Activated naive CD4-positive, alpha-beta T cell treated with anti-CD3 and anti-CD28 coated beads, Interleukin-2, amount 50 U/mL, for 24 hours (primary cell): ENCODE measurements around the gene ZCCHC24.

Source experiments
- H3K27ac Mint-ChIP-seq: one replicate; pipeline ENCODE4 v1.8.0; 2021; ENCODE audit warnings: mild to moderate bottlenecking, mixed read lengths
- H3K27me3 Mint-ChIP-seq: one replicate; pipeline ENCODE4 v1.8.0; 2021; ENCODE audit warnings: mixed read lengths
- H3K36me3 Mint-ChIP-seq: one replicate; pipeline ENCODE4 v1.8.0; 2021; ENCODE audit warnings: mixed read lengths
- H3K4me1 Mint-ChIP-seq: one replicate; pipeline ENCODE4 v1.8.0; 2021; ENCODE audit warnings: mixed read lengths
- H3K4me3 Mint-ChIP-seq: one replicate; pipeline ENCODE4 v1.8.0; 2021; ENCODE audit warnings: mild to moderate bottlenecking, mixed read lengths
- H3K9me3 Mint-ChIP-seq: one replicate; pipeline ENCODE4 v1.8.0; 2021; ENCODE audit warnings: mixed read lengths

ZCCHC24 gene

GRCh38 chr10:79393924-79394610, 51.4 kb downstream of the ZCCHC24 start:
- Mint-ChIP-seq H3K4me1 (no peaks in the 10 kb centered on the region), H3K9me3 (no peaks in the 10 kb centered on the region), H3K4me3 (no peak overlapping the region), H3K27ac (no peak overlapping the region), H3K27me3 (no peaks in the 10 kb centered on the region), H3K36me3 (peaks cover 2% of the 10 kb centered on the region)

GRCh38 chr10:79393221-79393923, 52.1 kb downstream of the ZCCHC24 start:
- Mint-ChIP-seq H3K4me3 (no peak overlapping the region), H3K27ac (no peak overlapping the region), H3K4me1 (no peaks in the 10 kb centered on the region), H3K27me3 (no peaks in the 10 kb centered on the region), H3K36me3 (peaks cover 2% of the 10 kb centered on the region), H3K9me3 (no peaks in the 10 kb centered on the region)

DNA sequence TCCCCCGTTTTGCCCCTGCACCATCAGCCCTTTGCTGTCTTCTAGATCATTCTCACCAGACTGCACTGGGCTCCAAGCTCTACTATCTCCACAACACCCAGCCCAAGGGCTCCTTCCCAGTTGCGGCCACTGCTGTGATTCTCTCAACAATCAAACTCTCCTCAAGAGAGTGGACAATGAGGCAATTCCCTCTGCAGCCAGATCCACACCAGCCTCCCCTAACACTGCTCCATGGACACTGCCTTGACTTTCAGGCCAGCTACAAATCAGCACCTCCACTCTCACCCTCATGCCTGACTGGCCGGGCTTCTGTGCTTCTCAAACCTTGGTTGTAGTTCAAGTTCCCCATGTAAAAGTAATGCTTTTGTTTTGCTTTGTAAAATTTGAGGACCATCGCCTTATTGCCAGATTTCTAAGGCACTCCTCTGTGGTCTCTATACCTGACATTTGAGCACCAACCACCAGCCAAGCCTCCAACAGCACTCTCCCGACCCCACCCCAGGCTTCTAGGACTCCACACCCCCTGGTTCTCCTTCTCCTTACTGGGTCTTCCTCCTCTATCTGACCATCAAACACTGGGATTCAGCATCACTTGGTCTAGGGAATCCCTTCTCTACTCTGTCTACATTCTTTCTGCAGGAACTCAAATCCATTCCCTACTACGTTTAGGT, 52.8 kb downstream of the ZCCHC24 start:
- no peak overlapping the region for H3K4me3 Mint-ChIP-seq
- H3K9me3 Mint-ChIP-seq = no peaks in the 10 kb centered on the region
- H3K27me3 Mint-ChIP-seq = no peaks in the 10 kb centered on the region
- H3K36me3 Mint-ChIP-seq = peaks cover under 1% of the 10 kb centered on the region
- no peak overlapping the region for H3K27ac Mint-ChIP-seq
- no peaks in the 10 kb centered on the region for H3K4me1 Mint-ChIP-seq

DNA sequence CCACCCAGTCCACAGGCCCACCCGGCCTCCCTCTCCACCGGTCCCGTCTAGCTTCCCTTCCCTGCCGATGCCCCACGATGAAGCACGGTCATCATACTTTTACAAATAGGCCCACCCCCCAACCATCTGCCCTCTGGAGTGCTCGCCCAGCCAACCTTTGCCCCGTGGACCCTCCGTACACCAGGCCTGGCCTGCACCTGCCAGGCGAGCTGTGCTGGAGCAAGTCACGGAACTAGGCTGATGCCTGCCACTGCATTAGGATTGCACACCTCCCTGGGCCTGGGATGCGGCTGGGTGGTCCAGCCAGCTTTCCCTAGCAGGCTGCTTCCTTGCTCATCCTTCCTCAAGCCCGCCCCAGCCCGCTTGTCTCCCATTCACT, 53.4 kb downstream of the ZCCHC24 start:
- Mint-ChIP-seq H3K36me3 (no peaks in the 10 kb centered on the region), H3K27me3 (no peaks in the 10 kb centered on the region), H3K4me3 (no peak overlapping the region), H3K4me1 (no peaks in the 10 kb centered on the region), H3K27ac (no peak overlapping the region), H3K9me3 (no peaks in the 10 kb centered on the region)

DNA sequence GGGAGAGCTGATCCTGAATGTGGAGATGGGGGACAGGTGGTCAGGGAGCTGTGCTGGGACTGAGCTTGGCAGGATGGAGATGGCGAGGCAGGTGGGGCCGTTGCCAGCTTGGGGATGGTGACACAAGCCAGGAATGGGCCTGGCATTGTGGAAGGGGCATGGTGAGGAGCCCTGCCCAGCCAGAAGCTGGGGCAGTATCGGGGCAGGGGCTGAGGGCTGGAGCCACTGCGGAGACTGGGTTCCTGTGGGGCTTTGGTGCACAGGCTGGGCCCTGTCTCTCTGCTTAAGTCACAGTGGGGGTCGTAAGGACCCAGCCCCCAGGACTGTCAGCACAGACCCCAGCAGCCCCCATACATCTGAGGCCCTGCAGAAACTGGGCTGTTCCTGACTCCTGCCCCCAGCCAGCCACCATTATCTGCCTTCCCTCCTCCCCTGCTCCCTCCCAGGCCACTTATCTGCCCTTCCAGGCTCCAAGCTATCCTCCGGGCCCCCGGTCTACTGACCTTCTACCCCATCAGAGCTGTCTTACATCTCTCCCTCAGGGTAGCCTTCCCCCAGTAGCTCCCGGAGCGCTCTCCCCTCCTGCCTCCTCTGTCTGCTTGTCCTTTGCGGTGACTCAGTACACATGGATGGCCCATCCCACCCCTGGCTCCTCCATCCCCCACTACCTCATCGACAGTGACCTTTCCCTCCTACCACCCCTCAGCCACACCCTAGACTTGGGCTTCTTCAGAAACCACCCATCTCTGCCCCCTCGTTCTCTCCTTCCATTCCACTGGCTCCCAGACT, 54.0 kb downstream of the ZCCHC24 start:
- no peak overlapping the region for H3K4me3 Mint-ChIP-seq
- no peak overlapping the region for H3K27ac Mint-ChIP-seq
- H3K4me1 Mint-ChIP-seq = no peaks in the 10 kb centered on the region
- no peaks in the 10 kb centered on the region for H3K9me3 Mint-ChIP-seq
- H3K36me3 Mint-ChIP-seq = no peaks in the 10 kb centered on the region
- H3K27me3 Mint-ChIP-seq = no peaks in the 10 kb centered on the region

DNA sequence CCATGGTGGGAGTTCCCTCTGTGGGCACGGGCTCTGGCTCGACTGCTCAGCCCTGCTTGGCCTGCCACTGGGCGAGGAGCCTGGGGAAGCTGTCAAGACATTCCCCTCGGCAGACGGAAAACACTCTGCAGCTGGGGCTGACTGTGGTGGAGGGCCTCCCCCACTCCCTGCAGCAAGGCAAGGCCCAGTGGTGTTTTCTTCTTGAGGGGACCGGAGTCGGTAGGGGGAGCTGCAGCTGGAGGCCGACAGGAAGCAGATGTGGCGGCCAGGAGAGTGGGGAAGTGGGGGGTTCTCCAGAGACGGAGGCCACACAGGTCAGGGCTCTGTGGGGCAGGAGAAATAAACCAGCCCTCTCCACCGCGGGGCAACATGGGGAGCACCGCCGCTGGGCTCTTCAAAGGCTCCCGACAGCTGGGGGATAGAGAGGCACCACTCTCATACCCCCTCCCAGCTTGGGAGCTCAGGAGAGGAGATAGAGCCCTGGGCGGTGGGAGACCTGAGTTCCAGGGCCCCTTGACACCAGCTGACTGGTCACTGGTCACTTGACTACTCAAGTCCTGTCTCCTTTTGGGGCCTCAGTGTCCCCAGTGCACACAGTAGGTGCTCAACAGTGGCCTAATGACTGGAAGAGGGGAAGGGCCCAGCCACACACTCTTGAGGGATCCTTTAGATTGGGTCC, 54.7 kb downstream of the ZCCHC24 start:
- no peaks in the 10 kb centered on the region for H3K4me1 Mint-ChIP-seq
- no peaks in the 10 kb centered on the region for H3K36me3 Mint-ChIP-seq
- H3K9me3 Mint-ChIP-seq = no peaks in the 10 kb centered on the region
- no peak overlapping the region for H3K4me3 Mint-ChIP-seq
- no peak overlapping the region for H3K27ac Mint-ChIP-seq
- H3K27me3 Mint-ChIP-seq = no peaks in the 10 kb centered on the region

GRCh38 chr10:79390057-79390456, 55.4 kb downstream of the ZCCHC24 start:
- Mint-ChIP-seq H3K36me3 (no peaks in the 10 kb centered on the region), H3K27ac (no peak overlapping the region), H3K4me3 (no peak overlapping the region), H3K4me1 (no peaks in the 10 kb centered on the region), H3K27me3 (no peaks in the 10 kb centered on the region), H3K9me3 (no peaks in the 10 kb centered on the region)

- no peak overlapping the region for H3K4me3 Mint-ChIP-seq
- H3K36me3 Mint-ChIP-seq = no peaks in the 10 kb centered on the region
- H3K4me1 Mint-ChIP-seq = no peaks in the 10 kb centered on the region
- no peaks in the 10 kb centered on the region for H3K27me3 Mint-ChIP-seq
- H3K27ac Mint-ChIP-seq = no peak overlapping the region
- no peaks in the 10 kb centered on the region for H3K9me3 Mint-ChIP-seq
Observed at GRCh38 chr10:79387974-79388850, 57.2 kb downstream of the ZCCHC24 start.

- no peaks in the 10 kb centered on the region for H3K36me3 Mint-ChIP-seq
- H3K27ac Mint-ChIP-seq = no peak overlapping the region
- no peaks in the 10 kb centered on the region for H3K27me3 Mint-ChIP-seq
- no peaks in the 10 kb centered on the region for H3K9me3 Mint-ChIP-seq
- H3K4me3 Mint-ChIP-seq = no peak overlapping the region
- no peaks in the 10 kb centered on the region for H3K4me1 Mint-ChIP-seq
Observed at GRCh38 chr10:79387466-79387973, 57.9 kb downstream of the ZCCHC24 start.

DNA sequence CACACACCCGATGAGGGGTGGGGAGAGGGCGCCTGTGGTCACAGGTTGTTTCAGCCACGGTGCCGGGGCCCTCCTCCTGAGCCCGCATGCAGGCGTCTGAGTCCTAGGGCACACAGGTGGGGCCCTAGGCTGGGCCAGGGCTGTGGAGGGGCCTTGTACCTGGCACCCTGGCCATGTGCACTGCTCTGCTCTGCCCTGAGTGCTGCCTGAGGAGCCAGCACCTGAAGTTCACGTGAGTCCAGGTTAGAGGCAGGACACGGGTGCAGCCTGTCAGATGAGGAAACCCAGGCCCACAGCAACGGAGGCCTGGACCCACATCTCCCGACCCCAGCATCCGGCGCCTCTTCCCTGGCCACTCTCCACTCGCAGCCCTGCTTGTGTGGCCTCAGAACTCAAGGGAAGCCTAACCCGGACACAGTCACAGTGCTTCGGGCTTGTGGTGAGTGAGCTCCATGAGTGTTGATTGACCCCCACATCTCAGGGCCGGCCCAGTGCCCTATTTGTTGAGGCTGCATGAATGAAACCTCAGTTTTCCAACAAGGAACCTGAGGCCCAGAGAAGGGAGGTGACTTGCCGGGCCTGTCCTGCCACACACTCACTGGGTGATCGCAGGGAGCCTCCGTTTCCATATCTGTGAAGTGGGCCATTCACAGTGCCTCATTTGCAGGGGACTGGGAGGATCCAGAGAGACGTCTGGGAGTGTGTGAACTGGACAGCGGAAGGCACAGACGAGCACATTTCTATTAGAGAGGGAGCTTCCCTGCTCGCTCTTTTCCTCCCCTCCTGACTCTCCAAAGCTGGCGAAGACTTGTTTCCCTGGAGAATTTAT, 58.6 kb downstream of the ZCCHC24 start:
- no peaks in the 10 kb centered on the region for H3K9me3 Mint-ChIP-seq
- H3K27me3 Mint-ChIP-seq = no peaks in the 10 kb centered on the region
- no peak overlapping the region for H3K27ac Mint-ChIP-seq
- H3K36me3 Mint-ChIP-seq = no peaks in the 10 kb centered on the region
- no peaks in the 10 kb centered on the region for H3K4me1 Mint-ChIP-seq
- H3K4me3 Mint-ChIP-seq = no peak overlapping the region

- H3K36me3 Mint-ChIP-seq = no peaks in the 10 kb centered on the region
- no peak overlapping the region for H3K27ac Mint-ChIP-seq
- H3K4me3 Mint-ChIP-seq = no peak overlapping the region
Observed at GRCh38 chr10:79385804-79386531, 59.5 kb downstream of the ZCCHC24 start.

GRCh38 chr10:79385392-79385795, 60.0 kb downstream of the ZCCHC24 start:
- H3K4me3 Mint-ChIP-seq = no peak overlapping the region
- H3K4me1 Mint-ChIP-seq = no peaks in the 10 kb centered on the region
- H3K27me3 Mint-ChIP-seq = no peaks in the 10 kb centered on the region
- H3K27ac Mint-ChIP-seq = no peak overlapping the region
- H3K36me3 Mint-ChIP-seq = no peaks in the 10 kb centered on the region
- H3K9me3 Mint-ChIP-seq = no peaks in the 10 kb centered on the region

More at GRCh38 chr10:79385804-79386531, 59.5 kb downstream of the ZCCHC24 start:
- Mint-ChIP-seq H3K27me3 (no peaks in the 10 kb centered on the region), H3K4me1 (no peaks in the 10 kb centered on the region), H3K9me3 (no peaks in the 10 kb centered on the region)

DNA sequence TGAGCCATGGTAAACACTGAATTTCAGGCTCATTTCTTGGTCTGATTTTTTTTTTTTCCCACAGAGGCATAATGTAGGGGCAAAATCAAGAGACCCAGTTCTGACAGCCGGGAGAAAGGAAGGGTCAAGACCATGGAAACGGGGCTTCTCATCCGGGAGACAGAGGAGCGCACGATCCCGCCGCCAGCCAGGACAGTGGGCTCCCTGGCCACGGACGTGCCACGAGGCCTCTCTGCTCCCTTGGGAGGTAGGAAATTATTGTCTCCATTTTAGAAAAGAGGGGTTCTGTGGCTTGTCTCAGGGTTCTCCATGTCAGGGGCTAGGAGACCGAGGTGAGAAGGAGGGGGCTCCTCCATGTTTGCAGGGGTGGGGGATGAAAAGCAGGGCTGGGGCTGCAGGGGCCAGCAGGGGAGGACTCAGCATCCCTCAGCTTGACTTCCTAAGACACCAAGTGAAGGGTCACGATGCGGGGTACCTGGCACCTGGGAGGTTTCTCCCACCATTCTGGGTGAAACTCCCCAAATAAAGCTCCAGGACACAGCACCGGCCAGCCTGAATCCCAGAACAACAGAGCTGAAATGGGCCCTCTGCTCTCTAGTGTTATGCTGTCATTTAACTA, 60.5 kb downstream of the ZCCHC24 start:
- Mint-ChIP-seq H3K4me3 (no peak overlapping the region), H3K4me1 (no peaks in the 10 kb centered on the region), H3K27me3 (no peaks in the 10 kb centered on the region), H3K36me3 (no peaks in the 10 kb centered on the region), H3K9me3 (no peaks in the 10 kb centered on the region), H3K27ac (no peak overlapping the region)
